Endometrium (tissue), 2 donors: Measurements from ENCODE around the gene NT5C3A.
"Not testable (repeated sequence)": the region's sequence is repeated elsewhere in the genome, so short reads cannot be mapped to it uniquely, and the experiment has no call there.

Source experiments
- FAIRE-seq: peaks from 2 replicates; lab custom pipeline; 2012; peaks lifted over from hg19 to GRCh38; lab: Jason Lieb, UNC
- donor health status: control.
- donor health status: control.

NT5C3A gene

DNA sequence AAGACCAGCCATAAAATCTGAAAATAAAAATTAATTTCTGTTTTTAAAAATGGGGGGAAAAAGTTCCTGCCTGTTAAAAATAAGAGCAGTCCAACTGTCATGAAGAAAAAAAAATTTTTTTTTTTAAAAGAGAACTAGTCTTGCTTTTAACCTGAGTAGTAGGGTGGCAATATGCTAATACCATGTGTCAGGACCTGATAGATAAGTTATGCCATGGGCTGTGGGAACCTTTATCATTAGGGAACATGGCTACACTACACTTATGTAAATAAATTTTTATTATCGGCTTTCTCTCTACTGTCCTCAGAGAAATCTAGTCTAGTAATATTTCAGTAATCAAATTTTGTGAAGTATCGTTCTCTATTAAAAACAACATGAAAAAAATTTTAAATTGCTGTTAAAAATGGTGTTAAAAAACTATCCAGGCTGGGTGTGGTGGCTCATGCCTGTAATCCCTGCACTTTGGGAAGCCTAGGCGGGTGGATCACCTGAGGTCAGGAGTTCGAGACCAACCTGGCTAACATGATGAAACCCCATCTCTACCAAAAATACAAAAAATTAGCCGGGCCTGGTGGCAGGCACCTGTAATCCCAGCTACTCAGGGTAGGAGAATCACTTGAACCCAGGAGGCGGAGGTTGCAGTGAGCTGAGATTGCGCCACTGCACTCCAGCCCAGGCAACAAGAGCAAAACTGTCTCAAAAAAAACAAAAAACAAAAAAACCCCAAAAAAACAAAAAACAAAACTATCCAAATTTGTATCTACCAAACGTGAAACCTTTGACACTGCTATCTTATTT, 20.7 kb downstream of the NT5C3A start:
- FAIRE-seq: peak; percentile 37

DNA sequence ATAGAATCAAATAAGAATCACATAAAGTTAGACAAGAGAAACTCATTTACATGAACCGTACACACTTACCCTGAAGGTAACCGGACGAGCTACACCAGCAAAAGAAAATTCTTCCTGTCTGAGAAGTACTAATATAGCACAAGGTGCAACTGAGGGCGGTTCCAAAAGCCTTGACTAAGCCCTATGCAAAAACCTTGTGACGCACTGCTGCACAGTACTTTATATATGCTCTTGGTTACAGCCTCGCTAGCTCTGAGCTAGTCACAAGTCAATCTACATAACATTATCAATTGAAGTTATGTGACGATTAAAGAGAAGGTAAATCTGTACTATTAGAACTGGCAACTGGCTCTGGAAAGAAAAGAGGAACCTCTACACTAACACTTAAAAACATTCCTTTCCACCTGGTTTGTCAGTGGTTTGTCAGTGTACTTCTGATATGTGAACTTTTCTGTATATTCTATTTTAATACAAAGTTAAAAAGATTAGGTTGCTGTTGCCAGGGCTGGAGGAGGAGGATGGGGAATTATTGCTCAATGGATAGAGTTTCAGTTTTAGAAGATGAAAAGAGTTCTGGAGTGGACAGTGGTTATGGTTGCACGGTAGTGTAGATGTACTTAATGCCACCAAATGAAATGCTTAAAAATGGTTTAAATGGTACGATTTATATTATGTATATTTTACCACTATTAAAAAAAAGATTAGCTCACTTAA, 21.6 kb downstream of the NT5C3A start:
- no peak for FAIRE-seq

DNA sequence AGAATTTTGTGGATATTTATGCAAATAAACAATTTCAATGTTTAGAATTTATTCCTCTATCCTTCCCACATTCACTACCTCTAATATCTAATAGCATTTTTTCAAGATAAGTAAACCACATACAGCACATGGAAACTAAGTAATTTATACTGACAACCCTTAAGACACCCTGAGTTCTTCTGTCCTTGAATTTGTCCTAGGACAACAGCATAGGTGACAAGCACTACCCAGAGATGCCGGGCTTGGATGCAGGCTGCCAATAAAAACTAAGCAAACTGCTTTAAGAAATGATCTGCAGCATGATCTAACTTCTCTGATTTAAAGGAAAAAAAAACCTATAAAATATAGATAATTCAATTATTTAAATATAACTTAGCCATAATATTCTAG, 22.7 kb downstream of the NT5C3A start:
- FAIRE-seq: no peak

DNA sequence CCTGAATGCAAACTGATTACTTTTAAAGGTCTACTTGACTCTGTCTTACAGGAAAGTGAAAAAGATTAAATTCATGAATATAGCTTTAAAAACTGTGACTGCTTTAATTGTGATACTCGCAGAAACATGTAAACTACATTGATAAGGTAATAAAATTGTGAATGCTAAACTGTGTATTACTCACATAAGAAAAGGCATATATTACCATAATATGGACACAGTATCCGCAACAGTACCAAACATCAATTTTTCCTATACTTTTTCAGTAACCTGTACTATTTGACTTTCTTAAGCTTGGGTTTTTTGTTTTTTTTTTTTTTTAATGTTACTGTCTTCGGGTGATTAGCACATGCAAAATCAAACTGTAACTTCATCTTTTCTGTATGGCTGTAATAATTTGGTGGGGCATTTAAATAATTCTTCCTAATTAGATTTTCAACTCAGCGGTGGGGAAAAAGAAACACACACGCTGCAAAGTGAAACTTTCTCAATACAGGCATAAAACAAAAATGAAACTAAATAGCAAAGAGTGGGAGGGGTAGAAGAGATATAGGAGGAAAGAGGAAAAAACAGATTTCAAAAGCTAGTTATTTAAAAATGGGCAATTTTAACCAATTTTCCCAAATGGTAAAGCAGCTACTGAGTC, 23.2 kb downstream of the NT5C3A start:
- FAIRE-seq: peak; percentile 86

DNA sequence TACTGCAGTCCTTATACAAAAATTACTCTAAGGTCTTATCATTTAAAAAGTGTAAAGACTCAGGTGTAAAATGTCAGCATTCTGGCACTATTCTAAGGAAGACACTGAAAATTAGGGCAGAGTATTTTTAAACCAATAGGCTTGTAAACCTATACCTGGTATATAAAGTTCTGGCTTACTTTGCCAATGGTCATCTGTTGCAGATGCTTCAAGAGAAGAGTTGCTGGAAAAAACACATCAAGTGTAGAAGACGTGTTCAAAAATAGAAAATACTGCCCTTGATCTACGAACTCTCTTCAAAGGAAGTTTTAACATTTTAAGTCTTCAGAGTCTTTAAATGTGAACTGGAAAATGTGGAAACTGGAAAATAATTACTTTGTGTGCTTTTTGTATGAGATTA, 23.9 kb downstream of the NT5C3A start:
- no peak for FAIRE-seq

DNA sequence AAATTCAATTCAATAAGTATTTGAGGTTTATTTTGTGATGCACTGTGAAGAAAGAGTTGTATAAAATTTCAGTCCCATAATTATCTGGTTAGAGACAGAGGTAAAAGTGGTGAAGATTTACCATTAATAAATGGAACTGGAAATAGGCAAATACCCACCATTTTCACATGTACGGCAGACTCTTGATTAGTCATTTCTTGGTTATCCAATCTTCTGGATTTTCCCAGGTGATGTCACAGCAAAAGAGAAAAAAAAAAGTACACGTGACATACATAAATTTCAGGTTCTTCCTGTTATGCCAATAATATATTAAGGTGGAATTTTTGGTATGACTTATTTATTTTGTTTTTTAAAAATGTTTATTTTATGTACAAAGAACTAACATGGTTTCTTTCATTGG, 26.8 kb downstream of the NT5C3A start:
- FAIRE-seq: no peak

DNA sequence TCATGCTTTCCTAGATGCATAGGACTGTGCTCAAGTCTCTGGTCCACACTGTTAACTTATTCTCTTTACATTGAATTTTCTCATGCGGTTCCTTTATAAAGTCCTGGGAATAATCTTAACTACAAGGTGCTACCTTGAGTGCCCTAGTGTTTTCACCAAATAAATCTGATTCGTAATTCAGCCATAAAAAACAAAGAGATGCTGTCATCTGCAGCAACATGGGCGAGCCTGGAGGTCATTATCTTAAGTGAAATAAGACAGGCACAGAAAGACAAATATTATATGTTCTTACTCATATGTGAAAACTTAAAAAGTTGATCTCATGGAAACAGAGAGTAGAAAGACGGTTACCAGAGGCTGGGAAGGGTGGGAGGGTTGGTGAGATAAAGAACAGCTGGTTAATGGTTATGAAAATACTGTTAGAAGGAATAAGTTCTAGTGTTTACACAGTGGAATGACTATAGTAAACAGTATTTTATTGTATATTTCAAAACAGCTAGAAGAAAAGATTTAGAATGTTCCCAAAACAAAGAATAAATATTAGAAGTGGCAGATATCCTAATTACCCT, 38.3 kb downstream of the NT5C3A start:
- FAIRE-seq: no peak

DNA sequence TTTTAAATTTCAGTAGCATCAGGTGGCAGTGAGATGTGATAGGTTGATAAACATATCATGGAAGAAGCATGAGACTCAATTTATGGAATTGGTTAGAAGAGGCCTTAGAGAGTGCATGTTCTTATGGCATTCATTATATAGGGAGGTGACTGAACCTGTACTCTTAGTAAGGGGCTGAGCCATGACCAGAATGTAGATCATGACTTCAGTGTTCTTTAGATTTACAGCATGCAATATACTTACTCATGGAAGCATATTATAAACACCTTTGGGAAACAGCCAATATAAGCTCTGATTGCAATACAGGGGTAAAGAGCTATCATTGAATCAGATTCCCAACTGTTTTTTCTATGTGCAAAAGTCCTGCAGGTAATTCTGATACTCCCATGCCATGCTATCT, 50.2 kb downstream of the NT5C3A start:
- no peak for FAIRE-seq

DNA sequence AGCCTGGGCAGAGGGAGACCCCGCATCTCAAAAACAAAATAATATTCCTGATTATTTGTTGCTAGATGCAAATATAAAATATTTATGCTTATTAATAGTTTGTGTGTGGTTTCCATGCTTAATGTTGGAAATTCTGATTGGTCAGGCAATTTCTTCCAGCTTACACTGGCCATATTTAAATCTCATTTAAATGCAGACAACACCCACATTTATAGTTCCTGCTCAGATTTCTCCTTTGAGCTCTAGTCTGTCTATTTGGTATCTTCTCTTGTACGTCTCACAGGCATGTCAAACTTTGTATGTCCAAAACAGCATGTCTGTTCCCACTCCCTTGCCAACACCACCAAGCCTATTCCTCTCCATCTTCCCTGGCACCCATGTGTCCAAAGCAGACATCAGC, 52.8 kb downstream of the NT5C3A start:
- FAIRE-seq: no peak

DNA sequence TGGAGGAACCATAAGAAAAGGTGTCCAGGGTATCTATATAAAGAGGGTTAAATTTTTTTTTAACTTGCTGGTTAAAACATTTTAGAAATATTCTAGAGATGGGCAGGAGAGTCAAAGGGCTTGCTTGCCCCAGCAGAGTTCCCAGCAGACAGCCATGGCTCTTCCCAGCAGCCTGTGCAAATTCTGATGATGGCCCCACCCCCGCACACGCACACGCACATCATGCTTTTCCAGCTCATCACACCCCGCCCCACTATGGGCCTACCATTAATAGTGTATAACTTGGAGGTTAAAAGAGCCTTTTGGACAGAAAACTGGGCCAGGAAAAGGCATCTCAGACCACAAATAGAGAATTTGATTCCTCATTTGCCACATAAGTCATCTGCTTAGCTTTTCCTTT, 56.9 kb downstream of the NT5C3A start:
- FAIRE-seq: not testable (repeated sequence)

DNA sequence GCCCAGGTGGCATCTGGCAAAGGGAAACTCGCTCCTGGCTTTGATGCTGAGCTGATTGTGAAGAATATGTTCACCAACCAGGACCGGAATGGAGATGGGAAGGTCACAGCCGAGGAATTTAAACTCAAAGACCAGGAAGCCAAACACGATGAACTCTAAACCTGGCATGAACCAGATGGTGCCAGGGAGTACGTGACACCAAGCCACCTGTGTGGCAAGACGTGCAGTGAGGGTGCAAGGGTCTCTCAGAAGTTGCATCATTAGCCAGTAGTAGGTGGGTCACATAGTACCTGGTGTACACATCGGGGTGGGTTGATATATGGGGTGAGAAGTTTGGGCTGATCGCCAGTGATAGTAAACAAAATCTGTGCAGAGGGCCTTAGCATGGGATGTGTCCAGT, 57.4 kb downstream of the NT5C3A start:
- not testable (repeated sequence) for FAIRE-seq

DNA sequence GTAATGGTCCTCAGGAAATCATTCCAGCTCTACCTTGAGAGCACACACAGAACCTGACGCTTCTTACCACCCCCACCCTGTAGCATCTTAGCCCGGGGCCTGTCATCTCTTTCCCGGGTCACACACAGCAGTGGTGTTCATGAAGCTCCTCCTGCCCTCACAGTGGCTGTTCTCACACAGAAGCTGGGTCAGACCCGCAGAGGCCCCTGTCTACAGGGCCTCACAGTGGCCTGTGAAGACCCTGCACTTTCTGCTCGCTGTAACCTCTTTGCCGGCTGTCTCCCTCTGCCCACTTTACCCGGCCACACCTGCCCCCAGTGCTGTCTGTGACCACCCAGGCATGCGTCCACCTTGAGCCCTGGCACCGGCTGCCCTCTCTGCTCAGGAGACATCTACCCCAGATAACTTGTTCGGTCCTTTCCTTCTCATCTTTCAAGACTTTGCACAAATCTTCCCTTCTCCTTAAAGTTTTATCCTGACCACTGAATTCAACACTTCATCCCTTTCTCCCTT, 58.4 kb downstream of the NT5C3A start:
- not testable (repeated sequence) for FAIRE-seq

DNA sequence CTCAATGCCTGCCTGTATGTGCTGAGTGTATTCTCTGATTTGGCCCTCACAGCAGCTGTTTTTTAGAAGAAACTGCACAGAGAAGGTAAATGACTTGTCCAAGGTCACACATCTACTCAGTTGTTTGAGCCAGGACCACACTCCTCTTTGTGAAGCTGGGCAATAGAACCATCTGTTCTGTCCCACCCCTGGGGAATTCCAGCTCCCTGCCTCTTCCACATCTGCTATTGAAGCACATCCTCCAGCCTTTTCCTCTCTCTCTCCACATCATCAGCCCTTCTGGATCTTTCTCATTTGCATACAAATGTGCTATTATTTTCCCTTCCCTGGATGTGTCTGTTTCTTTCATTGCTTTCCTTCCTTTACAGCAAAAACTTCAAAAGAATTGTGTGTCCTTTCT, 59.5 kb downstream of the NT5C3A start:
- not testable (repeated sequence) for FAIRE-seq

DNA sequence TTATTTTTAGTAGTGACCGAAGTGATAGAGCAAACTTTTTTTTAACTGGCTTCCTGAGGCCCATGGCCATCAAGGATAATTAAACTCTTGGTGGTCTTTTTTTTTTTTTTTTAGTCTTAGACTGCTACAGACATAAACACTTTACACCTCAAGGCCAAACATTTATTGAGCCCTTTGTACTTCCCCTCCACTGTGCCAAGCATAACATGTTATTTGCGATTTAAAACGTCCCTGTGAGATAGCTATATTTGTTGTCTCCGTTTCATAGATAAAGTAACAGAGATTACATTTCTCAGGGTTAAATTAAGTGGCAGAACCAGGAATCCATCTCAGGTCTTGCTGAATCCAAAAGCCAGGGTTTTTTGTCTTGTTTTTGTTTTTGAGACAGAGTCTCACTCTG, 63.2 kb downstream of the NT5C3A start:
- FAIRE-seq: not testable (repeated sequence)

DNA sequence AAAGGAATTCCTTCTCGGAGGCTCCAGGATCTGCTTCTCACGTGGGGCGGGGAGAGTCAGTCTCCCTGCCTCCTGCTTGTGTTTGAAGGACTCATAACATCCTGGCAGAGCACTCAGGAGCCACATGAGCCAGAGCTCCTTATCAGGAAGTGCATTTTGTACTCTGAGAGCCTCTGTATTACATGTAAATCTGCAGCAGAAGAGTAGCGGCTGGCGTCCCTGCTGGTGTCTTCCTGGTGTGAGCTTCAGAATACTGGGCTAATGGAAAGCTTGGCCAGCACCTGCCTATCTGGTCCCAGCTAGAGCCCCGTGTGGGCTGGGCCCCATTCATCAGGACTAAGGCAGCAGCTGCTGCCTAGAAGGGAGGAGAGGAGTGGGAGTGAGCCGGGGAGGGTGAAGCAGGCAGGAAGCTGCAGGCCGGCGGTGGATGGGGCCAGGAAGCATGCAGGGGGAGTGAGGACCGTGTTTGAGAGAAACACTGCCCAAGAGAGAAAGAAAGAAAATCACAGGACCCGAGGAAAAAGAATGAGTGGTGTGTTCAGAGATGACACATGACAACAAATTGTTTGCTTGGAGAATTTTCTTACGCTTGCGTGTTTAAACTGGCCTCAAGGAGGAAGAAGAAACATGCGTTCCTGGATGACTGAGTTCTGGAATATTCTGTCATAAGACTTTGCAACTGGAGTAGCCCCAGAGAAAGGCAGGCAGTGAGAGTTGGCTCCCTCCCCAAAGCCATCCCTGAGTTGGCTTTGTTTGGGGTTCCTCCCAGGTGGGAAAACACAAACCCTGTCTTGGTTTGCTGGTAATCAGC, 64.0 kb downstream of the NT5C3A start:
- peak; percentile 48 for FAIRE-seq

DNA sequence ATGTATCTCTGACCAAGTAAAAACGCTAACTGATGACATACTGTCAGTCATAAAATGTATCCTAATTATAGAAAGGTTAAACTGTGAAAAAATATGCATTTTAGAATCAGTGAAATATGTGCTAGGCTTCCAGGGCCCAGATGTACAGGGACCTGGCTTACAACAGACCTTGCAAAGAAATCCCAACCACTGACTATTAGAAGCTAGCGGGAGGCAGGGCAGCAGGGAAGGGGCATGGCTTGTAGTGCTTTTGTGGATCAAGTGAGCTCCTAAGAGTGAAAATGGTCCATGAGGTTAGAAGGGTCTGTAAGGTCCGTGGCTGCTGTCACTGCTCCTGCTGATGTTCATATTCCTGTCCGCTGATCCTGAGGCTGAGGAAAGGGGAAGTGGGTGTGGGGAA, 64.6 kb downstream of the NT5C3A start:
- FAIRE-seq: not testable (repeated sequence)

DNA sequence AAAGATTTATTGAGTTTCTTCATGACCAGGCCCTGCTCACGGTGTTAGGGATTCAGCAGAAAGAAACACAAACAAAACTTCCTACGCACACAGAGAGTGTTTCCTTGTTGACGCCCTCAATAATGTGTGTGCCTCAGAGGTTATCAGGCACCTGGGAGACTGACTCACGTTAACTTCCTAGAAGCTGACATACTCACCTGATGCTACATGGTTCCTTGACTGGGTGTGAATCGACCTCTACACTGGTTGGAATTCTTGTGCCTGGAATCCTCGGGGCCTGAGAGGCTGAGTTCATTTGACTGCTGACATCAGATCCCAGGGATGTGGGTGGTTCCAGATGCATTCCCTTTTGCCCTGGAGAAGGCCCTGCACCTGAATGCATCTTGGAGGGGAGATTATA, 69.8 kb downstream of the NT5C3A start:
- not testable (repeated sequence) for FAIRE-seq

DNA sequence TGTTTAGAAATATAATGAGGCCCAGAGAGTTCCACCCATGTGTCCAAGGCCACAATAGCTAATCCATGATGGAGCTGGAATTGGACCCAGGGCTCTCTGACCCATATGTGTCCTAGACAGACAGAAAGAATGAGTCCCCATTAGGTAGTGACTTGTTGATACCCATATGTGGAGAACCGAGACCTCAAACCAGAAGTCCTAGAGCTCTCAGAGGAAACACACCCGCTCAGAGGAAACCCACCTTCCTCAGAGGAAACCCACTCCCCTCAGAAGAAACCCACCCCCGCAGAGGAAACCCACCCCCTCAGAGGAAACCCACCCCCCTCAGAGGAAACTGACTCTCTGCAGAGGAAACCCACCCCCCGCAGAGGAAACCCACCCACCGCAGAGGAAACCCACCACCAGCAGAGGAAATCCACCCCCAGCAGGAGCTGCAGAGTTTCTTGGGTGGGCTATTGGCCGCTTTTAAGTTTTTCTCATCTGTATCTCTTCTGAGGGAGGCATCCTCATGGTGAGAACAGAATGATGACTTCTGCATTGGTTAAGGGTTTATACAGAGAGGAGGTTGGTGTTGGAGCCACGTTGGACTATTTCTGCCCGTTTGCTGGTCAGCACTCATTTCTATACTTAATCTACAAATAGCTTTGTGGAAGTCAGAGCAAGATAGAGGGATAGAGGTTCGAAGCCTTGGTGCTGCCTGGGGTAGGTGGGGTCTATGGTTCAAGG, 70.4 kb downstream of the NT5C3A start:
- FAIRE-seq: not testable (repeated sequence)

DNA sequence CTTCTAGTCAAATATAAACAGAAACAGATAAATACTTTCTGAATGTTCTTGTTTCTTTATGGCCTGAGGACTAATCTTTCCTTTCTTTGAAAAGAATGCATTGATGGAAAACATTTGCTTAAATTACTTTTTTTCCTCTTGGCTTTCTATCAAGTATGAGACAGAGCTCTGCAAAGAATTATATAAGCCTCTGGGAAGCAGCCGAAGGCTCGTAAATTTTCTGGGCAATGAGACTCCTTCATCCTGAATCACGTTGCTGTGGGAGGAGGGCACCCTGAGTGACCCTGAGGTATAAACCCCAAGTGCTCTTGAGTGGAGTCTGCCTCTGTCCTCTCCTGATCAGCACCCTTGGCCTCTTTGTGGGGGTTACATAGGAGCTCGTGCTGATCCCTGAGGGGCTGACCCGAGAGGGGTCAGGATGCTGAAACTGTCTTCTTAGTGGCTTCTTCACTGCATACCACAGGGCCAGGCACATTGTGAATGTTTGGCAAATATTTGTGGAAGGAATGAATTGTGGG, 71.4 kb downstream of the NT5C3A start:
- peak; percentile 94 for FAIRE-seq

DNA sequence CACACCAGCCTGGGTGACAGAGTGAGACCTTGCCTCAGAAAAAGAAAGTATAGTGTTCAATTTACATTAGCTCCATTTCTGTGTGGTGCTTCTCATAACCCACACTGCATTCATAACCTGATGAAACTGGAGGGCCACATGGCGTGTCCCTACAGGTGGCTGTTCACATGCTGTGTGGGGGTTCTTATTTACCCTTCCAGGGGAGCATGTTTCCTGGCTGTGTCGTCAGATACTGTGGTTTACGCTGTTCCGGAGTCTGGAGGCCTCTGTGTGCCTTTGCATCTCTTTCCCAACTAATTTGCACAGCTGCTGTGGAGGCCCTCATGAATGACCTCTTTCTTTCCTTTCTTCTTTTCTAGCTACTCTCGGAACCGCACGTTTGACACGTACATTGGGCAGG, 74.4 kb downstream of the NT5C3A start:
- FAIRE-seq: not testable (repeated sequence)

DNA sequence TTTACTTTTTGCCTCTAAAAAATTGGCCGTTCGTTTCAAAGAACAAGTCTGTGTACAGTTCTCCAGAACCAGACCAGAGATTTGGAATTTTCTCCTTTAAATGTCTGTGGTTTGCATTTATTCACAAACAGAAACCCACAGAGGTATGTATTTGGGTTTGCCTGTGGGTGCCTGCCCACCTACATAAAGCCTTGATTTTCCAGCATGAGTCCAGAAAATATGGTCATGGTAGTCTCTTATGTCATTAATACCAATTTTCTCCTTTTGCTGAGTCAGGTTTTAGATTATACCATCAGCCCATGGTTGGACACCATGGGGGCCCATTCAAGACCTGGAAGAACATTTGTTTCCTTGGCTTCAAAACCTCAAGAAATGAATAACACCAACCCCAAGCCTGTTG, 82.7 kb downstream of the NT5C3A start:
- not testable (repeated sequence) for FAIRE-seq
